Activated CD4-positive, alpha-beta T cell treated with anti-CD3 and anti-CD28 coated beads, Interleukin-2, amount 10 ng/mL, durations not matched to agents 24 days and 14 days (primary cell): ENCODE measurements around the gene TRPM4. TPM values are rescaled to one million over a fixed set of nuclear protein-coding genes. Genes with fewer than 3 reads are reported as not detected.

Experiments
- DNase-seq: peaks from one replicate; pipeline ENCODE4 v3.0.0; 2022
- H3K27ac Mint-ChIP-seq: one replicate; pipeline ENCODE4 v1.8.0; 2022; ENCODE audit warnings: mild to moderate bottlenecking, mixed read lengths
- H3K27me3 Mint-ChIP-seq: one replicate; pipeline ENCODE4 v1.8.0; 2022; ENCODE audit warnings: mixed read lengths
- H3K36me3 Mint-ChIP-seq: one replicate; pipeline ENCODE4 v1.8.0; 2022; ENCODE audit warnings: low read depth, mild to moderate bottlenecking, mixed read lengths
- H3K4me1 Mint-ChIP-seq: one replicate; pipeline ENCODE4 v1.8.0; 2021; ENCODE audit warnings: mixed read lengths
- H3K4me3 Mint-ChIP-seq: one replicate; pipeline ENCODE4 v1.8.0; 2022; ENCODE audit warnings: mild to moderate bottlenecking, moderate library complexity, mixed read lengths
- H3K9me3 Mint-ChIP-seq: one replicate; pipeline ENCODE4 v1.8.0; 2021; ENCODE audit warnings: mixed read lengths
- intact Hi-C: fragments of 100-400 bp; cut with micrococcal nuclease; formaldehyde crosslinking; loops from one replicate; pipeline ENCODE4 v1.15.1; 2023
- total RNA-seq: library from RNA; stranded (reverse); gene quantifications from 2 replicates; pipeline ENCODE4 v1.2.3, GENCODE V29; 2022

Gene TRPM4
- total RNA-seq, 1 donor from 2014 or later = 1.4 TPM

DNA sequence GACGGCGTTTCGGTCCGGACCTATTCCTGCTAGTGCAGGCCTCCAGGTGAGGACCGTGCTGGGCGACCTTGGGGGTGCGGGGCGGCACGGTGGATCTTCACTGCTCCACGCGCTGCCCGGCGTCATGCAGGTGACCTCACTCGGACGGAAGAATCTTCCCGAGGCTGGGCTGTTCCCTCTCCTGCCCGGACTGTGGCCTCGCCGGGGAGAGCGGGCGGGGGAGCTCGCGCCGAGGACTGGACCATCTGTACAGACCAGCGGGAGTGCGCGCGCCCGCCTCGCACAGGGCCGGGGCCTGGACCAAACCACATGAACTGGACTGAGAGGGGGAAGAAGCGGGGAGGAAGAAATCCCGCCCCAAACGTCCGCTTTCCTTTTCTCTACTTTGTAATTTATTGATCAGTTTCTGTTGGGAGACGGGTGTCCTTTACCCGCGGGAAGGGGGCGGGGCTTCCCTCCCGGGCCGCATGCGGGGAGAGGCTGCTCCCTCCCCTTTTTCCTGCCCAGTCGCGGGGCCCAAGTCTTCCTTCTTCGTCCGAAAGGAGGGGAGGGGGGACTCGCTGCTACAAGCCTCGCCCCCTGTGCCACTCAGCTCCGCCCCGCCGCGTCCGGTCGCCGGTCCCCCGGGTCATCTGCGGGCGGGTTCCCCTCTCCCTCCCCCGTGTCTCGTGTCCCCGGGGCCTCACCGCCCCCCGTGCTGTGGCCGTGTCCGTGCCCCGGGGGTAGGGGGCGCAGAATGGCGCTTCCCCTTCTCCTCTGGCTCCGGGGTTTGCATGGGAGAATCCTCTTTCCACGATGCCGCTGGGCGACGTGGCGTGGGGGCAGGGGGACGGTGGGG lies 7.3 kb upstream of the TRPM4 start:
- Mint-ChIP-seq H3K36me3 (peaks cover 2% of the 10 kb centered on the region), H3K4me1 (peaks cover 22% of the 10 kb centered on the region), H3K27ac (no peak overlapping the region), H3K4me3 (peak overlapping the region; percentile 90), H3K9me3 (peaks cover 7% of the 10 kb centered on the region), H3K27me3 (peaks cover 69% of the 10 kb centered on the region)
- peak; percentile 87 for DNase-seq
- intact Hi-C loops = loop anchor here (2.0 kb wide), 1 partner anchor 48 kb away; no protein-coding TSS in a partner anchor

DNA sequence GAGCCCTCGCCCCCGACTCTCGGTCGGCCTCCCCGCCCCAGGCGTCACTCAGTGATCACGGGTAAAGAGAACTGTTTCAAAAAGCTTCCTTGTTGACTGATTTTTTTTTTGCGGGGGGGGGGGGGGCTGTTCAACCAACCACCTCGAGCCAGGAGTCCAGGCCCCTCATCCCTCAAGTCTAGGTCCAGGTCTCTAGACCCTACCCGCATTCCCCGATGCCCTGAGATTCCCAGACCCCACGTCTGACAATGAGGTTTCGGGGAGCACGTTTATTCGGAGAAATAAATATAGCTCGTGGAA lies 6.7 kb upstream of the TRPM4 start:
- Mint-ChIP-seq H3K9me3 (peaks cover 7% of the 10 kb centered on the region), H3K27me3 (peaks cover 73% of the 10 kb centered on the region), H3K4me3 (peak overlapping the region; percentile 90), H3K27ac (no peak overlapping the region), H3K4me1 (peaks cover 17% of the 10 kb centered on the region), H3K36me3 (peaks cover 2% of the 10 kb centered on the region)
- intact Hi-C loops = loop anchor here (2.0 kb wide), 1 partner anchor 48 kb away; no protein-coding TSS in a partner anchor
- no peak for DNase-seq

DNA sequence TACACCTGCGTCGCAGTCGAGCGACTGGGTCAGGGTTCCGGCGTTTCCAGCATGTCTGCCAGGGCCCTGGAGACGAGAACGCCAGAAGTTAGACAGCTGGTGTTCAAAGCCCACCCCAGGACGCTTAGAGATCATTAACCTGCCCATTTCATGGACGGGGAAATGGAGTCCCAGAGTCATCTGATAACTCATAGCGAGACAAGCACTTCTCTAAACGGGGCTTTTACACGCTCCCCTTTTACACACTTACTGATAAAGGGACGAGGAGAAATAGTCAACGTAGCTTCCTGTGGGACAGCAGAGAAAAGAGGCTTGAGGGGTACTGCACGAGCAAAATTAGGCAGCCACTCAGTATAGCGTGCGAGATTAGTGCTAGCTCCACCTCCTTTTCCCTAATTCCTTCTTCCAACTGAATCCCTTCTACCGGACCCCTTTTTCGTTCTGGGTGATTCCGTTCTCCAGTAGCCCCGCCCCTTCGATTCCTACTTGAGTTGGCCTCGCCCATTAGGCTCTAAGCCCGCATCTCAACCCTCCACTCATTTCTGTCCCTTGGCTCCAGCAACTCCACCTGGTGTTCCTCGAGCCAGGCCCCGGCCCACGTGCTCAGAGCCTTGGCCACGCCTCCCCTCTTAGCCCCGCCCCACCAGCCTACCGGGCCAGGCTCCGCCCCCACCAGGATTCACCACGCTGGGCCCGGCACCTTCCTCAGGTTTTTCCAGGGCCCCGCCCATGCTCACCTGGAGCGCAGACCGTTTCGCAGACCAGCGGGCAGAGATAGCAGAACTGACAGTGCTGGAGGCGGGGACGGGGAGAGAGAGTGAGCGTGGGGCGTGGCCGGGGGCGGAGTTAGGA lies 6.1 kb upstream of the TRPM4 start:
- peak overlapping the region; percentile 90 for H3K4me3 Mint-ChIP-seq
- H3K9me3 Mint-ChIP-seq = peaks cover 7% of the 10 kb centered on the region
- H3K4me1 Mint-ChIP-seq = peaks cover 17% of the 10 kb centered on the region
- peak overlapping the region; percentile 65 for H3K27ac Mint-ChIP-seq
- intact Hi-C loops = loop anchor here (2.0 kb wide), 1 partner anchor 47 kb away; no protein-coding TSS in a partner anchor
- peaks cover 75% of the 10 kb centered on the region for H3K27me3 Mint-ChIP-seq
- DNase-seq = peak; percentile 82
- H3K36me3 Mint-ChIP-seq = peaks cover 2% of the 10 kb centered on the region

DNA sequence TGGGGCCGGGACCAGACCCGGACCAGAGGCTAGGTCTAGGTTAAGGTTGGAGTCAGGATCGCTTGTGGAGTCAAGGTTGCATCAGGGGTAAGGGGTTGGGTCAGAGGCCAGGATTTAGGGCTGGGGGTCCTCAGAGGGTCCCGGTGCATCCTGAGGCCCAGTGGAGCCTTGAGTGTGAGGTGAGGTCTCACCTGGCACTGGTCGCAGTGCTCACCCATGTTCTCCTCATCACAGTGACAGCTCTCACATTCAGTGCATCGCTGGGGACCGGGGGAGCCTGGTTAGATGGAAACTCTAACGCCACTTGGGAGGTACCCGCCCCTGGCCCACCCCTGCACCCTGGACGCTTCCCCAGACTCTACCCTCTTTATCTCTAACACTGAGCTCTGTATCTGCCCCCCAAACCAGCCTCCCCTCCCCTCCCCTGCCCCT lies 5.5 kb upstream of the TRPM4 start:
- Mint-ChIP-seq H3K4me3 (peak overlapping the region; percentile 67), H3K27me3 (peaks cover 72% of the 10 kb centered on the region), H3K27ac (no peak overlapping the region), H3K4me1 (peaks cover 17% of the 10 kb centered on the region), H3K36me3 (peaks cover 2% of the 10 kb centered on the region), H3K9me3 (peaks cover 7% of the 10 kb centered on the region)
- DNase-seq = no peak
- intact Hi-C loops = no loop called here

DNA sequence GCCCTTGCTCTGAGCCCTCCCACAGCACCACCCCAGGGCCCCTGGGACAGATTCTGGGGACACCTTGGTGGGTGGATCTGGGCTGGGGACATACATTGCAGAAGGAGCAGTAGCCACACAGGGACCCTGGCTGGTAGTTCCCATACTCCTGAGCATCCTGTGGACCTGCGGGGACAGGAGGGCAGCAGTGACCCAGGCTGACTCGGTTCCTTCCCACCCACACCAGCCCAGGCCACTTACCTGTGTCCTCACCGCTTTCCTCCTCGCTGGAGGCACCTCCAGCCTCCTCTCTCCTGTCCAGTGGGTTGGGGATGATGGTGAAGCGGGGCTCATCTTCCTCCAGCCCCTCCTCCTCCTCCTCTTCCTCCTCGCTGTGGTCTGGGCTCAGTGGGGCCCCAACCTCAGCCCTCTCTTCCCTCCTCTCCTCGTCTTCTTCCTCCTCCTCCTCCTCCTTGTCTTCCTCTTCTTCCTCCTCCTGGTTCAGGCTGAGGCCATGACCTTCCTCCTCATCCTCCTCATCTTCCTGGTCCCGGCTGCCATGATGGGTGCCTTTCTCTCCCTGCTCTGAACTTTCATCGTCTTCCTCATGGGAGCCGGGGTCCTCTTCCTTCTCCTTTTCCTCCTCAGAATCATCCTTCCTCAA lies 4.3 kb upstream of the TRPM4 start:
- Mint-ChIP-seq H3K27ac (no peak overlapping the region), H3K36me3 (peaks cover 2% of the 10 kb centered on the region), H3K4me1 (peaks cover 18% of the 10 kb centered on the region), H3K27me3 (peaks cover 70% of the 10 kb centered on the region), H3K9me3 (peaks cover 7% of the 10 kb centered on the region), H3K4me3 (no peak overlapping the region)
- intact Hi-C loops = no loop called here
- no peak for DNase-seq

DNA sequence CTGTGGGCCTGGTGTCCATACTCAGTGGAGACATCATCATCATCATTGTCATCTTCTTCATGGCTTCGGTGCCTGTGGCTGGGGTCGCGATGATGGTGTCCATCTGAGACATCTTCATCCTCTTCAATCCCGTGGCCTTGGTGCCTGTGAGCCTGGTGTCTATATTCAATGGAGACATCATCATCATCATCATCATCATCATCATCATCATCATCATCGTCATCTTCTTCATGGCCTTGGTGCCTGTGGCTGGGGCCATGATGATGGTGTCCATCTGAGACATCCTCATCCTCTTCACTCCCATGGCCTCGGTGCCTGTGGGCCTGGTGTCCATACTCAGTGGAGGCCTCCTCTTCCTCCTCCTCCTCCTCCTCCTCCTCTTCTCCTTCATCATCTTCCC lies 3.3 kb upstream of the TRPM4 start:
- peaks cover 14% of the 10 kb centered on the region for H3K4me1 Mint-ChIP-seq
- peaks cover 69% of the 10 kb centered on the region for H3K27me3 Mint-ChIP-seq
- intact Hi-C loops = no loop called here
- no peak overlapping the region for H3K27ac Mint-ChIP-seq
- DNase-seq = no peak
- H3K4me3 Mint-ChIP-seq = no peak overlapping the region
- peaks cover 7% of the 10 kb centered on the region for H3K9me3 Mint-ChIP-seq
- H3K36me3 Mint-ChIP-seq = peaks cover 2% of the 10 kb centered on the region

DNA sequence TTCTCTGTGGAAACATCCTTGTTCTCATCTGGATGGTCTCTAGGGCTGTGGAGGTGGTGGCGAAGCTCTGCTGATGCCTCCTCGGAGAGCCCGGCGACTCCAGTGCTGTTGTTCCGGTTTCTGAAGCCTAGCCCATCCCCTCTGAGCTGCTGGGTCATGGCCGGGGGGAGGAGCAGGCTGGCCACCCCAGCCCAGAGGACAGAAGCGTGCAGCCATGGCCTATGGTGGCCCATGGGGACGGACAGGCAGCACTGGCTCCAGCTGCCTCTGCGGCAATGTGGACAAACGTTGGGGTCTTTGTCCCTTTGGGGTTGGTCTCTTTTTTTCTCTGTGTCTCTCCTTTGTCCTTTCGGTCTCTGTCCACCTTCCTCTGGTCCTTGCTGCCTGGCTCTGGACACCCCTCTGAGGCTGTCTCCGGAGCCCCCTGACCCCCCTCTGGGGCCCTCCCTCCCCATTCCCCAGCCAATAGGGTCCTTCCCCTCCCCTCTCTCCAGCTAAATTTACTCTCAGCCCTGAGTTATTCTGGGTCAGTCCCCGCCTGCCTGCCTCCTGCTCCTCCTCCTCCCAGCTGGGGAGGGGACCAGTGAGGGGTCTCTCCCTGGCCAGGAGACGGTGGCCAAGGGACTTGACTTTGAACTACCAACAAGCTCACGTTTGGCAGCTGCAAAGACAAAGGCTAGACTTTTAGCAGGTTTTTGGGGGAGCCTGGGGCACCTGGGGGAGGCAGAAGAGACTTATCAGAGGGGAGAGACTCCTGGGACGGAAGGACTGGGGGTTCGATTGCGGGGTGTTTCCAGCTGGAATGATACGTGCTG lies 2.4 kb upstream of the TRPM4 start, which contains the start of gene HRC:
TSS of gene HRC (minus strand) at position 392 of the 815 bp plus-strand sequence. CDS start at position 233, 159 bp downstream.
- Mint-ChIP-seq H3K27ac (no peak within 1 kb of the TSS), H3K4me3 (peak within 1 kb of the TSS; percentile 10), H3K9me3 (peaks cover 7% of the 10 kb centered on the region), H3K4me1 (peaks cover 13% of the 10 kb centered on the region), H3K27me3 (peaks cover 69% of the 10 kb centered on the region), H3K36me3 (peaks cover 2% of the 10 kb centered on the region)
- DNase-seq = no peak
- intact Hi-C loops = no loop called here

DNA sequence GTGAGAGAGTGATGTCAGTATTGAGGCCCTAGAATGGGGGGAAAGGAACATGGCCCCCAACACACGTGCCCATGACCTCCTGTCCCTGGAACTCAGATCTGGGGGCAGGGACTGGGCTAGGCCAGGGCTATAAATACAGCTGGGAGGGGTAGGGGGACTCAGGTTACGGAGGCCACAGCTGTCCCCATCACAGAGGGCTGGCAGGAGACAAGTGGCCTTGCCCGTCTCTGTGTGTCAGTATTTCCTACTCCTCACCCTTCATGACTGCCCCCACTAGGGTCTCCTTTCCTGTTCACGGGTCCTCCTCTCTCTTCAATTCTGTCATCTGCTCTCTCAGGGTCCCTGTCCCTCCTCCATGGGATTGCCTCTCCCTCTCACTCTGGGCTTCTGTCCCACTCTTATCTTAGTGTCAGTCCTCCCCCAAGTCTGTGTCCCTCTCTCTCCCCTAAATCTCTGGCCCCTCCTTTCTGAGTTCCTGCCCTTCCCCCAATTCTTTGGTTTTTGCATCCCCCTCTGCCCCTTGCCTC lies 1.7 kb upstream of the TRPM4 start:
- Mint-ChIP-seq H3K4me3 (peak overlapping the region; percentile 10), H3K4me1 (peaks cover 10% of the 10 kb centered on the region), H3K36me3 (peaks cover 2% of the 10 kb centered on the region), H3K9me3 (peaks cover 7% of the 10 kb centered on the region), H3K27ac (no peak overlapping the region), H3K27me3 (peaks cover 72% of the 10 kb centered on the region)
- intact Hi-C loops = no loop called here
- no peak for DNase-seq

DNA sequence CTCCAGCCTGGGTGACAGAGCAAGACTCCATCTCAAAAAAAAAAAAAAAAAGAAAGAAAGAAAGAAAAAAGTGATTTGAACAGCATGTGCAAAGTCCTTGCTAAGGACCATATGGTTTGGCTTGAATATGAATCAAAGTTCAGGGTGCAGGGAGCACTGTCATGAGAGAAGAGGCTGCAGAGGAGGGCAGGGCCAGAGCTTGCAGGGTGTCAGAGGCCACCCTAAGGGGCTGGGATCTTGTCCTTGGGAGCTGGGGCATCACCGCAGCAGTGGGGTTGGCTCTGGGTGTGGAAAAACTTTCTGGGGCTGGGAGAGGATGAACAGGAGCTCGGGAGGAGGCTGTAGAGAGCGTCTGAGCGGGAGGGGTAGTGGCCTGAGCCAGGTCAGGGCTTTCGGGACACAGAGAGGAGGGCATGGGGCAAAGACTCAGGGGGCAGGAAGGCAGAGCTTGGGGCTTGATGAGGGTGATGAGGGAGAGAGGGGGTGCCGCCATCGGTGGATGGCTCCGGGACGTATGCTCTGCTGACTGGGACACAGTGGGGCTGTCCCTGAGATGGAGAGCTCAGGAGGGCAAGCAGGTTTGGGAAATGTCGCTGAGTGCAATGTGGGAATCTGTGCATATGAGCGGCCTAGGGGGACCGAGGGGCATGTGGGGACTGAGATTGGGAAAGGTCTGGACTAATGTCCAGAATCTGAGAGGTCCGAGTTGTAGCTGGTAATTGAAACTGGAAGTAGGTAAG lies 3.0 kb downstream of the TRPM4 start:
- no peak for DNase-seq
- Mint-ChIP-seq H3K27me3 (peaks cover 37% of the 10 kb centered on the region), H3K27ac (no peak overlapping the region), H3K4me3 (no peak overlapping the region), H3K9me3 (no peaks in the 10 kb centered on the region), H3K36me3 (no peaks in the 10 kb centered on the region), H3K4me1 (peaks cover 7% of the 10 kb centered on the region)
- intact Hi-C loops = no loop called here

DNA sequence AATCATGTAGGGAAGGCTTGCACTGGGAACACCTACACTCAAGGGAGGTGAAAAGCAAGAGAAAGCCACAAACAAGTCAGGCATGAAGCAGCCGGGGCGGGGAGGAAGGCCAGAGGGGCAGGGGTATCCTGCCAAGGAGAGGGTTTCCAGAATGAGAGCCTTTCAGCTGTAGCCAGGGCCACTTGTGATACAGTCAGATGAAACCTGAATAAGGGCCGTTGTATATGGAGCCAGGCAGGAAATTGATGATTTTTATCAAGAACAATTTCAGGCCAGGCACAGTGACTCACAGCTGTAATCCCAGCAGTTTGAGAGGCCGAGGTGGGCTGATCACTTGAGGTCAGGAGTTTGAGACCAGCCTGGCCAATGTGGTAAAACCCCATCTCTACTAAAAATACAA lies 4.4 kb downstream of the TRPM4 start:
- H3K36me3 Mint-ChIP-seq = no peaks in the 10 kb centered on the region
- H3K9me3 Mint-ChIP-seq = no peaks in the 10 kb centered on the region
- H3K27ac Mint-ChIP-seq = no peak overlapping the region
- intact Hi-C loops = no loop called here
- peaks cover 4% of the 10 kb centered on the region for H3K4me1 Mint-ChIP-seq
- H3K4me3 Mint-ChIP-seq = no peak overlapping the region
- no peak for DNase-seq
- H3K27me3 Mint-ChIP-seq = peaks cover 30% of the 10 kb centered on the region

DNA sequence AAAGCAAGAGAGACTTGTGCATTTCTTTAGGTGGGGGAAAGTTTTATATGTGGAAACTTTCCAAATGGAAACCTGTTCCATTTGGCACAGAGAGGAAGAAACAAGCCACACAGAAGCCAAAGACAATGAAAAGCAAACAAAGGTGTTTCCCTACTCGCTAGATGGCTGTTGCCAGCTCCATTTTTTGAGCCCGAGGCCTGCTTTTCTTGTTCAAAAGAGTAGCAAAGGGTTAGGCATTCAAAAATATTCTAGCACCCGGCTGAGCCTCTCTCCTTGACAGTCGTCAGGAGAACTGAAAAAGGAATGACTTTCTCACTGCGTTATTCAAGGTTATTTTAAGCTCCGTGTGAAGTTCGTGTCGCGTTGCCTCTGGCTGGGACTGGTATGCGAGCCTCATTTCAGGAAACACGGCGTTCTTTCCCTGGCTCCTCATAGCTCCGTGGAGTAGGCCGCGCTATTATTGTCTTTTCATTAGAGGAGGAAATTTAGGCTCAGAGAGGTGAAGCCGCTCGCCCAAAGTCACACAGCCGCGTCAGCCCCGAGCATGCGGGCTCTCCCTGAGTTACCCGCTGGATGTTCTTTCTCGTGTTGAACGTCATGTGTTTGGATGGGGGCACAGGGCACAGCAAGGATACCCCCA lies 7.6 kb downstream of the TRPM4 start:
- Mint-ChIP-seq H3K4me3 (no peak overlapping the region), H3K4me1 (no peaks in the 10 kb centered on the region), H3K27ac (no peak overlapping the region), H3K36me3 (no peaks in the 10 kb centered on the region), H3K9me3 (no peaks in the 10 kb centered on the region), H3K27me3 (peaks cover 8% of the 10 kb centered on the region)
- intact Hi-C loops = no loop called here
- no peak for DNase-seq

DNA sequence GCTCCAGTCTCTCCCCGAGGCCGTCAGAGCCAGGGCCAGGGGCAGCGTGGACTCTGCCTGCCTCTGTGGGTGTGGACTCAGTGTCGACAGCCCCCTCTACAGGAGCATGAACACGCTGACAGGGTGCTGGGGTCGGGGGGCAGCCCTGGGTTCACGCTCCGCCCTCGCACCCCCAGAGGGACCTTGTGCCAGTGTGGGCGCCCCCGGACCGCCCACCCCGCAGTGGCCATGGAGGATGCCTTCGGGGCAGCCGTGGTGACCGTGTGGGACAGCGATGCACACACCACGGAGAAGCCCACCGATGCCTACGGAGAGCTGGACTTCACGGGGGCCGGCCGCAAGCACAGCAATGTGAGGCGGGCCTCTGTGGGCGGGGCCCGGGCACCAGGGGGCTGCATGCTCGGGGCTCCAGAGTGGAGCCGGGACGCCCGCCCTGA lies 8.3 kb downstream of the TRPM4 start:
- no peaks in the 10 kb centered on the region for H3K36me3 Mint-ChIP-seq
- peaks cover 5% of the 10 kb centered on the region for H3K27me3 Mint-ChIP-seq
- H3K4me1 Mint-ChIP-seq = no peaks in the 10 kb centered on the region
- H3K4me3 Mint-ChIP-seq = no peak overlapping the region
- H3K9me3 Mint-ChIP-seq = no peaks in the 10 kb centered on the region
- intact Hi-C loops = no loop called here
- H3K27ac Mint-ChIP-seq = no peak overlapping the region
- DNase-seq = no peak
